ENCODE results near the gene NMRK2. TPM values are rescaled to one million over a fixed set of nuclear protein-coding genes. Genes with fewer than 3 reads are reported as not detected.

Gene NMRK2
- total and polyA plus RNA-seq, 2 of the 13 experiments (the other 11 are each of a cell fraction or from before 2014, with no cell fraction given), result not detected

DNA sequence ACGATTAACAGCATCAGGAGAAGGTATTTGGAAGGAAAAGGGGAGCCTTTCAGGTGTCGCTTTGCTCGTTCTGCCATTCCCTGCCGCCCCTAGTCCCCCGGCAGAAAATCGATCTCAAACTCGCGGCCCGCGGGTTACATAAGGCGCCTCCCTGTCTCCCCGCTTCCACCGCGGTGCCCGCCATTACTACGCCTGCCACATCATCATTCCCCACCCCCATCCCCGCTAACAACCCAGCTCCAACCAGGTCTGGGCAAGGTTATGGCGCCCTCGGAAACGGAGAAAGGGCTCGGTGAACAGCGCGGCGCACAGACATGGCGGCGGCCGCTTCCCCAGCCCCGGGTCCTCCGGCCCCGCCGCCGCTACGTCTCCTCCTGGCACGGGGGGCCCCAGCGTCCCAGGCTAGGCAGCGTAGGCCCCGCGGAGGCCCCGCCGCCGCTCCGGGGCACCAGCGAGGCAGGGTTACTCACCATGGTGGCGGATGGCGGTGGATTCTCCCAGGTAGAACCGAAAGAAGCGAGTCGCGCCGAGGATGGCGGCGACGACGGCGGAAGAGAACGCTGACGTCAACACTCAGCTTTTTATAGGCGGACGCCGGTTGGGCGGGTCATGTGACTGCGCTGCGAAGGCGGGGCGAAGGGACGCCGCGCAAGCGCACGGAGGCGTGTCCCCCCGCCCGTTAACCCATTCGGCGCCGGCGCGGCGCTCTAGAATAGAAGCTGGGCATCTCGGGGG, 52.2 kb downstream of the NMRK2 start, which contains the start of gene EEF2 (continued):
- TF ChIP-seq, protein P1, sequence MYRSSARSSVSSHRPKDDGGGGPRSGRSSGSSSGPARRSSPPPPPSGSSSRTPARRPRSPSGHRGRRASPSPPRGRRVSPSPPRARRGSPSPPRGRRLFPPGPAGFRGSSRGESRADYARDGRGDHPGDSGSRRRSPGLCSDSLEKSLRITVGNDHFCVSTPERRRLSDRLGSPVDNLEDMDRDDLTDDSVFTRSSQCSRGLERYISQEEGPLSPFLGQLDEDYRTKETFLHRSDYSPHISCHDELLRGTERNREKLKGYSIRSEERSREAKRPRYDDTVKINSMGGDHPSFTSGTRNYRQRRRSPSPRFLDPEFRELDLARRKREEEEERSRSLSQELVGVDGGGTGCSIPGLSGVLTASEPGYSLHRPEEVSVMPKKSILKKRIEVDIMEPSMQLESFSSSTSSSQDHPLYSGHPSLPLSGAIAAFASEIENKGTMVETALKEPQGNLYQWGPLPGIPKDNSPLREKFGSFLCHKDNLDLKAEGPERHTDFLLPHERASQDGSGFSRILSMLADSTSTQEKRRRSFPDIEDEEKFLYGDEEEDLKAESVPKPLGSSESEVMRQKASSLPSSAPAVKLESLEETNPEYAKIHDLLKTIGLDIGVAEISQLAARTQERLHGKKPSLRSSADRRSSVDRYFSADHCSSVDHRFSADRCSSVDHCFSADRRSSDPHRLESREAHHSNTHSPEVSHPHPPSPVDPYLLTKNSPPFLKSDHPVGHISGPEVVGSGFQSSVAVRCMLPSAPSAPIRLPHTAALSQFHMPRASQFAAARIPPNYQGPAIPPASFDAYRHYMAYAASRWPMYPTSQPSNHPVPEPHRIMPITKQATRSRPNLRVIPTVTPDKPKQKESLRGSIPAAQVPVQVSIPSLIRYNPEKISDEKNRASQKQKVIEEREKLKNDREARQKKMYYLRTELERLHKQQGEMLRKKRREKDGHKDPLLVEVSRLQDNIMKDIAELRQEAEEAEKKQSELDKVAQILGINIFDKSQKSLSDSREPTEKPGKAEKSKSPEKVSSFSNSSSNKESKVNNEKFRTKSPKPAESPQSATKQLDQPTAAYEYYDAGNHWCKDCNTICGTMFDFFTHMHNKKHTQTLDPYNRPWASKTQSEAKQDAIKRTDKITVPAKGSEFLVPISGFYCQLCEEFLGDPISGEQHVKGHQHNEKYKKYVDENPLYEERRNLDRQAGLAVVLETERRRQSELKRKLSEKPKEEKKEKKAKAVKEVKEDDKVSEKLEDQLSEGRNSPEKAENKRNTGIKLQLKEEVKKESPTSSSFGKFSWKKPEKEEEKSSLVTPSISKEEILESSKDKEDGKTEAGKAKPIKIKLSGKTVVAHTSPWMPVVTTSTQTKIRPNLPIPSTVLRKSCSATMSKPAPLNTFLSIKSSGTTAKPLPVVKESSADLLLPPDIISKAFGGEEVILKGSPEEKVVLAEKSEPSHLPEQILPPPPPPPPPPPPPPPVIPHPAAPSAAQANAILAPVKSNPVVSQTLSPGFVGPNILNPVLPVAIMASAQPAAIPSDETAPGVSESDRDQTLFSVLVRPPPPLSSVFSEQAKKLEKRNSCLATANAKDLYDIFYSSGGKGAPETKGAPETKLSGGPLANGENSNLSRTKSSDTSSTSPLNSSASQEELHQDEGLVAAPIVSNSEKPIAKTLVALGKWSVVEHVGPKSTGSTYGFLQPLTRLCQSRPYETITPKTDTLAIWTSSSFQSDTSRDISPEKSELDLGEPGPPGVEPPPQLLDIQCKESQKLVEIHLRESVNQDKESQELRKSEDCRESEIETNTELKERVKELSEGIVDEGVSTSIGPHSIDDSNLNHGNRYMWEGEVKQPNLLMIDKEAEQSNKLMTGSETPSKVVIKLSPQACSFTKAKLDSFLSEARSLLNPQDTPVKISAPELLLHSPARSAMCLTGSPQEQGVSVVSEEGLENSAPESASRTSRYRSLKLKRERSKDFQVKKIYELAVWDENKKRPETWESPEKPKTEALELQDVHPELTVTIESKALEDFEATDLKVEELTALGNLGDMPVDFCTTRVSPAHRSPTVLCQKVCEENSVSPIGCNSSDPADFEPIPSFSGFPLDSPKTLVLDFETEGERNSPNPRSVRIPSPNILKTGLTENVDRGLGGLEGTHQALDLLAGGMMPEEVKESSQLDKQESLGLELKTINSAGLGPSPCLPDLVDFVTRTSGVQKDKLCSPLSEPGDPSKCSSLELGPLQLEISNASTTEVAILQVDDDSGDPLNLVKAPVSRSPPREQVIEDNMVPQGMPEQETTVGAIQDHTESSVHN (CRISPR knock-in tag; IDR thresholded peaks at IDR 0.05), result no peak
- TF ChIP-seq, protein P2, sequence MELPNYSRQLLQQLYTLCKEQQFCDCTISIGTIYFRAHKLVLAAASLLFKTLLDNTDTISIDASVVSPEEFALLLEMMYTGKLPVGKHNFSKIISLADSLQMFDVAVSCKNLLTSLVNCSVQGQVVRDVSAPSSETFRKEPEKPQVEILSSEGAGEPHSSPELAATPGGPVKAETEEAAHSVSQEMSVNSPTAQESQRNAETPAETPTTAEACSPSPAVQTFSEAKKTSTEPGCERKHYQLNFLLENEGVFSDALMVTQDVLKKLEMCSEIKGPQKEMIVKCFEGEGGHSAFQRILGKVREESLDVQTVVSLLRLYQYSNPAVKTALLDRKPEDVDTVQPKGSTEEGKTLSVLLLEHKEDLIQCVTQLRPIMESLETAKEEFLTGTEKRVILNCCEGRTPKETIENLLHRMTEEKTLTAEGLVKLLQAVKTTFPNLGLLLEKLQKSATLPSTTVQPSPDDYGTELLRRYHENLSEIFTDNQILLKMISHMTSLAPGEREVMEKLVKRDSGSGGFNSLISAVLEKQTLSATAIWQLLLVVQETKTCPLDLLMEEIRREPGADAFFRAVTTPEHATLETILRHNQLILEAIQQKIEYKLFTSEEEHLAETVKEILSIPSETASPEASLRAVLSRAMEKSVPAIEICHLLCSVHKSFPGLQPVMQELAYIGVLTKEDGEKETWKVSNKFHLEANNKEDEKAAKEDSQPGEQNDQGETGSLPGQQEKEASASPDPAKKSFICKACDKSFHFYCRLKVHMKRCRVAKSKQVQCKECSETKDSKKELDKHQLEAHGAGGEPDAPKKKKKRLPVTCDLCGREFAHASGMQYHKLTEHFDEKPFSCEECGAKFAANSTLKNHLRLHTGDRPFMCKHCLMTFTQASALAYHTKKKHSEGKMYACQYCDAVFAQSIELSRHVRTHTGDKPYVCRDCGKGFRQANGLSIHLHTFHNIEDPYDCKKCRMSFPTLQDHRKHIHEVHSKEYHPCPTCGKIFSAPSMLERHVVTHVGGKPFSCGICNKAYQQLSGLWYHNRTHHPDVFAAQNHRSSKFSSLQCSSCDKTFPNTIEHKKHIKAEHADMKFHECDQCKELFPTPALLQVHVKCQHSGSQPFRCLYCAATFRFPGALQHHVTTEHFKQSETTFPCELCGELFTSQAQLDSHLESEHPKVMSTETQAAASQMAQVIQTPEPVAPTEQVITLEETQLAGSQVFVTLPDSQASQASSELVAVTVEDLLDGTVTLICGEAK (IDR thresholded peaks at IDR 0.05), result no peak
- TF ChIP-seq, protein P2 (CRISPR knock-in tag; IDR thresholded peaks at IDR 0.05), result peak; percentile 20; the same call in 1 of the 2 replicates
- TF ChIP-seq, protein P3, sequence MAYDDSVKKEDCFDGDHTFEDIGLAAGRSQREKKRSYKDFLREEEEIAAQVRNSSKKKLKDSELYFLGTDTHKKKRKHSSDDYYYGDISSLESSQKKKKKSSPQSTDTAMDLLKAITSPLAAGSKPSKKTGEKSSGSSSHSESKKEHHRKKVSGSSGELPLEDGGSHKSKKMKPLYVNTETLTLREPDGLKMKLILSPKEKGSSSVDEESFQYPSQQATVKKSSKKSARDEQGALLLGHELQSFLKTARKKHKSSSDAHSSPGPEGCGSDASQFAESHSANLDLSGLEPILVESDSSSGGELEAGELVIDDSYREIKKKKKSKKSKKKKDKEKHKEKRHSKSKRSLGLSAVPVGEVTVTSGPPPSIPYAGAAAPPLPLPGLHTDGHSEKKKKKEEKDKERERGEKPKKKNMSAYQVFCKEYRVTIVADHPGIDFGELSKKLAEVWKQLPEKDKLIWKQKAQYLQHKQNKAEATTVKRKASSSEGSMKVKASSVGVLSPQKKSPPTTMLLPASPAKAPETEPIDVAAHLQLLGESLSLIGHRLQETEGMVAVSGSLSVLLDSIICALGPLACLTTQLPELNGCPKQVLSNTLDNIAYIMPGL (CRISPR knock-in tag; IDR thresholded peaks at IDR 0.05; ENCODE audit: borderline replicate concordance in 1 of 2, low read depth in 1 of 2), result peak; percentile 80 to 93
- TF ChIP-seq, protein P4, sequence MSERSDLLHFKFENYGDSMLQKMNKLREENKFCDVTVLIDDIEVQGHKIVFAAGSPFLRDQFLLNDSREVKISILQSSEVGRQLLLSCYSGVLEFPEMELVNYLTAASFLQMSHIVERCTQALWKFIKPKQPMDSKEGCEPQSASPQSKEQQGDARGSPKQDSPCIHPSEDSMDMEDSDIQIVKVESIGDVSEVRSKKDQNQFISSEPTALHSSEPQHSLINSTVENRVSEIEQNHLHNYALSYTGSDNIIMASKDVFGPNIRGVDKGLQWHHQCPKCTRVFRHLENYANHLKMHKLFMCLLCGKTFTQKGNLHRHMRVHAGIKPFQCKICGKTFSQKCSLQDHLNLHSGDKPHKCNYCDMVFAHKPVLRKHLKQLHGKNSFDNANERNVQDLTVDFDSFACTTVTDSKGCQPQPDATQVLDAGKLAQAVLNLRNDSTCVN (CRISPR knock-in tag; IDR thresholded peaks at IDR 0.05; ENCODE audit: borderline replicate concordance), result 0 out of 2 replicates have a peak, but pooled peaks have one; percentile 68
- TF ChIP-seq ZNF652 (CRISPR knock-in tag; IDR thresholded peaks at IDR 0.05; ENCODE audit: borderline replicate concordance, low read depth), result peak; percentile 100
